Mucosa of rectum (tissue), 2 donors: ENCODE data around the gene GAK.
A peak's percentile ranks its signal among the peaks of the same experiment; 100 is the strongest.

Experiments used
- H3K27ac ChIP-seq, 2 donors: one replicate each; pipeline ENCODE4 v1.7.0; 2013; ENCODE audit warnings: inconsistent platforms in 2 of 2, low read depth in 2 of 2, low read length in 2 of 2
- H3K27me3 ChIP-seq, 2 donors: one replicate each; pipeline ENCODE4 v1.7.0; 2013; ENCODE audit warnings: low read length in 2 of 2; ENCODE audit not compliant: control insufficient read depth in 2 of 2, insufficient read depth in 2 of 2
- H3K36me3 ChIP-seq, 2 donors: one replicate each; pipeline ENCODE4 v1.7.0; 2013; ENCODE audit warnings: low read length in 2 of 2; ENCODE audit not compliant: control insufficient read depth in 2 of 2, insufficient read depth in 2 of 2
- H3K4me1 ChIP-seq, 2 donors: one replicate each; pipeline ENCODE4 v1.7.0; 2013; ENCODE audit warnings: low read length in 2 of 2, mild to moderate bottlenecking in 1 of 2; ENCODE audit not compliant: control insufficient read depth in 2 of 2, insufficient read depth in 2 of 2
- H3K4me3 ChIP-seq, 2 donors: one replicate each; pipeline ENCODE4 v1.7.0; 2013; ENCODE audit warnings: low read length in 2 of 2
- H3K9ac ChIP-seq, 2 donors: one replicate each; pipeline ENCODE4 v1.7.0; 2013; ENCODE audit warnings: low read length in 2 of 2, low read depth in 1 of 2, mild to moderate bottlenecking in 1 of 2
- H3K9me3 ChIP-seq, 2 donors: one replicate each; pipeline ENCODE4 v1.7.0; 2013; ENCODE audit warnings: low read length in 2 of 2; ENCODE audit not compliant: control insufficient read depth in 2 of 2
- donor health status: healthy.
- donor health status: Normal muscosa, but diverticular disease.

Gene GAK

GRCh38 chr4:887034-887763, 44.9 kb downstream of the GAK start:
- Histone ChIP-seq H3K27me3 (no peaks in the 10 kb centered on the region), H3K27ac (no peak overlapping the region), H3K4me1 (no peaks in the 10 kb centered on the region), H3K4me3 (no peak overlapping the region), H3K9ac (no peak overlapping the region), H3K9me3 (no peaks in the 10 kb centered on the region), H3K36me3 (peaks cover 68 to 77% of the 10 kb centered on the region in 2 donors)

GRCh38 chr4:886244-886643, 45.9 kb downstream of the GAK start:
- Histone ChIP-seq H3K9me3 (no peaks in the 10 kb centered on the region), H3K36me3 (peaks cover 70 to 82% of the 10 kb centered on the region in 2 donors), H3K27ac (no peak overlapping the region), H3K4me1 (no peaks in the 10 kb centered on the region), H3K9ac (no peak overlapping the region), H3K4me3 (no peak overlapping the region), H3K27me3 (no peaks in the 10 kb centered on the region)

GRCh38 chr4:885353-885752, 46.8 kb downstream of the GAK start:
- Histone ChIP-seq H3K4me3 (no peak overlapping the region), H3K4me1 (no peaks in the 10 kb centered on the region), H3K36me3 (peaks cover 74 to 87% of the 10 kb centered on the region in 2 donors)

GRCh38 chr4:884896-885295, 47.2 kb downstream of the GAK start:
- no peaks in the 10 kb centered on the region for H3K4me1 ChIP-seq
- H3K9ac ChIP-seq = no peak overlapping the region
- no peak overlapping the region for H3K4me3 ChIP-seq
- no peaks in the 10 kb centered on the region for H3K27me3 ChIP-seq
- H3K27ac ChIP-seq = no peak overlapping the region
- H3K9me3 ChIP-seq = no peaks in the 10 kb centered on the region
- peaks cover 75 to 87% of the 10 kb centered on the region in 2 donors for H3K36me3 ChIP-seq

More at GRCh38 chr4:885353-885752, 46.8 kb downstream of the GAK start:
- no peaks in the 10 kb centered on the region for H3K9me3 ChIP-seq
- H3K27ac ChIP-seq = no peak overlapping the region
- H3K9ac ChIP-seq = no peak overlapping the region
- H3K27me3 ChIP-seq = no peaks in the 10 kb centered on the region

GRCh38 chr4:884259-884658, 47.9 kb downstream of the GAK start:
- H3K36me3 ChIP-seq = peaks cover 73 to 89% of the 10 kb centered on the region in 2 donors
- no peak overlapping the region for H3K4me3 ChIP-seq
- H3K9ac ChIP-seq = no peak overlapping the region
- H3K9me3 ChIP-seq = no peaks in the 10 kb centered on the region
- no peaks in the 10 kb centered on the region for H3K27me3 ChIP-seq
- no peaks in the 10 kb centered on the region for H3K4me1 ChIP-seq
- no peak overlapping the region for H3K27ac ChIP-seq

- Histone ChIP-seq H3K4me3 (no peak overlapping the region), H3K9ac (no peak overlapping the region), H3K9me3 (no peaks in the 10 kb centered on the region), H3K36me3 (peaks cover 74 to 91% of the 10 kb centered on the region in 2 donors), H3K27ac (no peak overlapping the region), H3K27me3 (no peaks in the 10 kb centered on the region), H3K4me1 (no peaks in the 10 kb centered on the region)
Observed at GRCh38 chr4:883377-884095, 48.6 kb downstream of the GAK start.

- Histone ChIP-seq H3K4me3 (no peak overlapping the region), H3K36me3 (peaks cover 68 to 85% of the 10 kb centered on the region in 2 donors), H3K27me3 (no peaks in the 10 kb centered on the region), H3K4me1 (no peaks in the 10 kb centered on the region), H3K9ac (no peak overlapping the region), H3K9me3 (no peaks in the 10 kb centered on the region), H3K27ac (no peak overlapping the region)
Observed at GRCh38 chr4:882646-883045, 49.5 kb downstream of the GAK start.

- Histone ChIP-seq H3K9me3 (no peaks in the 10 kb centered on the region), H3K36me3 (peaks cover 68 to 86% of the 10 kb centered on the region in 2 donors), H3K27ac (no peak overlapping the region), H3K4me3 (no peak overlapping the region), H3K27me3 (no peaks in the 10 kb centered on the region), H3K4me1 (no peaks in the 10 kb centered on the region), H3K9ac (no peak overlapping the region)
Observed at GRCh38 chr4:881709-882108, 50.4 kb downstream of the GAK start.

- H3K36me3 ChIP-seq = peaks cover 68 to 87% of the 10 kb centered on the region in 2 donors
- H3K9me3 ChIP-seq = no peaks in the 10 kb centered on the region
- H3K27ac ChIP-seq = no peak overlapping the region
- H3K4me3 ChIP-seq = no peak overlapping the region
- no peaks in the 10 kb centered on the region for H3K27me3 ChIP-seq
- no peaks in the 10 kb centered on the region for H3K4me1 ChIP-seq
- no peak overlapping the region for H3K9ac ChIP-seq
Observed at GRCh38 chr4:880684-881405, 51.3 kb downstream of the GAK start.

GRCh38 chr4:879729-880077, 52.4 kb downstream of the GAK start:
- Histone ChIP-seq H3K4me1 (no peaks in the 10 kb centered on the region), H3K9ac (no peak overlapping the region), H3K36me3 (peaks cover 72 to 86% of the 10 kb centered on the region in 2 donors), H3K9me3 (no peaks in the 10 kb centered on the region), H3K27me3 (no peaks in the 10 kb centered on the region), H3K27ac (peak overlapping the region in 1 of 2 donors; percentile 16), H3K4me3 (peak overlapping the region in 1 of 2 donors; percentile 20)
